ENCODE results near the gene SSTR5.

DNA sequence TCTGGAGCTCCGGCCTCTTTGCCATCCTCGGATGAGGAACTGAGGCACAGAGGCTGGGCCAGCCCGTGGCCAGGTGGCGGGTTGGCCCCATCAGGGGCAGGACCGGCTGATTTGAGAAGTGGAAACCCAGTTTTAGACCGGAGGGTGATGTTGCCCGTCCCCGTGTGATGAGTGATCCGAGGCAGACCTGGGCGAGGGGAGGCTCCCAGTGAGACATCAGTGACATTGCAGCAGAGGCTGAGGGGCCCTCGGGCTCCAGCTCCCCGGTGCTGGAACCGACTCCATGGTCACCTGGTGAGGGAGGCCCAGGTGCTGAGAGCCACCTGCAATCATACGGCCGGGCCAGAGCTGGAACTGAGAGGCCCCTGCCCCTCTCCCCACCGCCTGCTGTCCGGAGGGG lies 53.5 kb downstream of the SSTR5 start:
- TF ChIP-seq POLR2AphosphoS5 (IDR thresholded peaks at IDR 0.05; ENCODE audit: low read depth, low read length) (no peak), TAF1 (IDR thresholded peaks at IDR 0.05; ENCODE audit: borderline replicate concordance, low read depth, low read length) (no peak)
